ENCODE measurements around the gene MAPK7.

MAPK7 gene

GRCh38 chr17:19378416-19379360, at the start of gene MAPK7:
TSS of gene MAPK7 (plus strand) at chr17:19378498. CDS start at chr17:19378901, 403 bp downstream.
- DNase-seq (ENCODE audit: low spot score), result no peak

GRCh38 chr17:19329136-19329535, 49.2 kb upstream of the MAPK7 start:
- no peak for DNase-seq (ENCODE audit: low spot score)

- no peak for DNase-seq (ENCODE audit: low spot score)
These were observed 48.5 kb upstream of the MAPK7 start for GRCh38 chr17:19329839-19330238.

GRCh38 chr17:19330271-19330670, 48.0 kb upstream of the MAPK7 start:
- DNase-seq (ENCODE audit: low spot score), result no peak

GRCh38 chr17:19331134-19331533, 47.2 kb upstream of the MAPK7 start:
- no peak for DNase-seq (ENCODE audit: low spot score)

- no peak for DNase-seq (ENCODE audit: low spot score)
These were observed 46.6 kb upstream of the MAPK7 start for GRCh38 chr17:19331543-19332245.

GRCh38 chr17:19332371-19333131, 45.7 kb upstream of the MAPK7 start:
- no peak for DNase-seq (ENCODE audit: low spot score)

- no peak for DNase-seq (ENCODE audit: low spot score)
These were observed 45.2 kb upstream of the MAPK7 start for GRCh38 chr17:19333132-19333440.

GRCh38 chr17:19333736-19334290, 44.5 kb upstream of the MAPK7 start:
- DNase-seq (ENCODE audit: low spot score), result no peak

GRCh38 chr17:19334331-19334730, 44.0 kb upstream of the MAPK7 start:
- no peak for DNase-seq (ENCODE audit: low spot score)

- no peak for DNase-seq (ENCODE audit: low spot score)
These were observed 42.2 kb upstream of the MAPK7 start for GRCh38 chr17:19335951-19336631.

- peak; percentile 79 for DNase-seq (ENCODE audit: low spot score)
These were observed 41.2 kb upstream of the MAPK7 start for GRCh38 chr17:19336938-19337711.

- DNase-seq (ENCODE audit: low spot score), result no peak
These were observed 40.6 kb upstream of the MAPK7 start for GRCh38 chr17:19337712-19338023.

- peak; percentile 60 for DNase-seq (ENCODE audit: low spot score)
These were observed 40.0 kb upstream of the MAPK7 start for GRCh38 chr17:19338031-19338990.

GRCh38 chr17:19339341-19339815, 38.9 kb upstream of the MAPK7 start:
- no peak for DNase-seq (ENCODE audit: low spot score)

GRCh38 chr17:19341211-19341631, 37.1 kb upstream of the MAPK7 start:
- no peak for DNase-seq (ENCODE audit: low spot score)

GRCh38 chr17:19341641-19342610, 36.4 kb upstream of the MAPK7 start:
- no peak for DNase-seq (ENCODE audit: low spot score)

- no peak for DNase-seq (ENCODE audit: low spot score)
These were observed 35.6 kb upstream of the MAPK7 start for GRCh38 chr17:19342611-19343255.
